Measurements from ENCODE around the gene NCBP2. TPM values are rescaled to one million over a fixed set of nuclear protein-coding genes. Genes with fewer than 3 reads are reported as not detected.
"Not testable (repeated sequence)": the region's sequence is repeated elsewhere in the genome, so short reads cannot be mapped to it uniquely, and the experiment has no call there.

NCBP2 gene
- total RNA-seq, 1 donor from 2014 or later: 94.9 TPM

- no peak for DNase-seq (ENCODE audit: low read depth)
These were observed 26.2 kb upstream of the NCBP2 start, which contains the start of gene PIGZ for GRCh38 chr3:196968233-196969133. Gene PIGZ, minus strand, starts transcription at chr3:196968833. Its CDS starts 16,802 bp downstream, at chr3:196952031.

- DNase-seq (ENCODE audit: low read depth): no peak
These were observed 25.3 kb upstream of the NCBP2 start for GRCh38 chr3:196967412-196968232.

GRCh38 chr3:196966526-196967401 lies 24.4 kb upstream of the NCBP2 start:
- DNase-seq (ENCODE audit: low read depth): no peak

GRCh38 chr3:196965804-196966173 lies 23.5 kb upstream of the NCBP2 start:
- no peak for DNase-seq (ENCODE audit: low read depth)

GRCh38 chr3:196965112-196965803 lies 22.9 kb upstream of the NCBP2 start:
- no peak for DNase-seq (ENCODE audit: low read depth)

GRCh38 chr3:196963631-196963953 lies 21.3 kb upstream of the NCBP2 start:
- DNase-seq (ENCODE audit: low read depth): no peak

- DNase-seq (ENCODE audit: low read depth): no peak
These were observed 20.8 kb upstream of the NCBP2 start for GRCh38 chr3:196962930-196963630.

- DNase-seq (ENCODE audit: low read depth): no peak
These were observed 20.0 kb upstream of the NCBP2 start for GRCh38 chr3:196962108-196962929.

- DNase-seq (ENCODE audit: low read depth): no peak
These were observed 12.5 kb upstream of the NCBP2 start for GRCh38 chr3:196954832-196955231.

GRCh38 chr3:196951371-196951770 lies 9.0 kb upstream of the NCBP2 start:
- no peak for DNase-seq (ENCODE audit: low read depth)

GRCh38 chr3:196949750-196950149 lies 7.4 kb upstream of the NCBP2 start:
- no peak for DNase-seq (ENCODE audit: low read depth)

- no peak for DNase-seq (ENCODE audit: low read depth)
These were observed 6.9 kb upstream of the NCBP2 start for GRCh38 chr3:196949285-196949619.

- no peak for DNase-seq (ENCODE audit: low read depth)
These were observed 6.3 kb upstream of the NCBP2 start for GRCh38 chr3:196948442-196949284.

GRCh38 chr3:196947860-196948441 lies 5.6 kb upstream of the NCBP2 start:
- no peak for DNase-seq (ENCODE audit: low read depth)

- DNase-seq (ENCODE audit: low read depth): no peak
These were observed 5.0 kb upstream of the NCBP2 start for GRCh38 chr3:196947136-196947859.

- not testable (repeated sequence) for DNase-seq (ENCODE audit: low read depth)
These were observed 1.9 kb upstream of the NCBP2 start for GRCh38 chr3:196944037-196944790.

- DNase-seq (ENCODE audit: low read depth): no peak
These were observed 568 bp upstream of the NCBP2 start for GRCh38 chr3:196942915-196943277.

Data from renal cortical epithelial cell (primary cell).